ENCODE data around the gene ELMO1. TPM values are rescaled to one million over a fixed set of nuclear protein-coding genes. Genes with fewer than 3 reads are reported as not detected.

Gene ELMO1
- polyA plus RNA-seq, 1 donor (not counting 4 experiments of a cell fraction or from before 2014, with no cell fraction given): not detected

DNA sequence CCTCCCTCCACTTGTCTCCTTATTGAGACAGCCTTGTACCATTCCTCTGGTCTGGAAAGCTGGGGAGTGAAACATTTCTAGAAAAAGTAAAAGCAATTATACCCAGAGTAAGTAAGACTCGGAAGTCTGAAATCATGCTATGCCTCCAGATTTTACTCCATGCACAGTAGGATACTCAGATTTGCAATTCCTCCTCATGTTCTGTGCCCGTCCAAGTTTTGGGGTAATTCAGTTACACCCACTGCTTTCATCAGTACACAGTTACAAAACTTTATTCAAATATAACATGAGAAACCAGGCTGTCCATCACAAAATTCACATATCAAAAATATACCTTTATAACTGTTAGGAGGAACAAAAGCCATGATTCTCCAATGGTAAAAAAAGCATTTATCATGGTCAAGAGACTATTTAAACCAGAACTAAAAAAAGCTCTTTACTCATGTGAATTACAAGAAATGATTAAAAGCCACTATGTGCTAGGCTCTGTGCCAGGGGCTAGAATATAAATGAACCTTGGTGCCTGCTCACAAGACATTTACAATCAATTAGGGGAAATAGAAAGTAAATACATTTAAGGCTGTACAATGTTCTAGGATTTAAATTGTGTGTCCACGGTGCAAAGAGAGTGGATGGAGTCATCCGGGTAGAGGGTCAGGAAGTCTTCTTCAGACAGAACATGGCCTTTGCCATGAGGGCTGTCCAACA lies 320.2 kb downstream of the ELMO1 start:
- Histone ChIP-seq H3K4me3 (ENCODE audit: control insufficient read depth in 2 of 3, extremely low read depth in 1 of 3, insufficient read depth in 2 of 3, low read depth in 1 of 3, low read length in 3 of 3) (no peak overlapping the region), H4K20me1 (ENCODE audit: control insufficient read depth, extremely low read depth, insufficient read depth, low read length) (no peaks in the 10 kb centered on the region), H3K27ac (ENCODE audit: control insufficient read depth, insufficient read depth, low read length) (no peak overlapping the region), H3K9ac (ENCODE audit: control insufficient read depth, extremely low read depth, insufficient read depth, low read length) (no peak overlapping the region), H2AFZ (ENCODE audit: control insufficient read depth, low read length) (no peak overlapping the region), H3K4me2 (ENCODE audit: control insufficient read depth, extremely low read depth, insufficient read depth, low read depth, low read length) (no peak overlapping the region), H3K36me3 (ENCODE audit: control insufficient read depth in 2 of 2, extremely low read depth in 1 of 2, insufficient read depth in 2 of 2, low read length in 2 of 2) (no peaks in the 10 kb centered on the region), H3K27me3 (ENCODE audit: control insufficient read depth, extremely low read depth, insufficient read depth, low read length) (no peaks in the 10 kb centered on the region), H3K4me1 (ENCODE audit: control insufficient read depth, extremely low read depth, insufficient read depth, low read length) (no peaks in the 10 kb centered on the region), H3K9me3 (ENCODE audit: control insufficient read depth, low read depth, low read length) (no peaks in the 10 kb centered on the region), H3K79me2 (ENCODE audit: control insufficient read depth, insufficient read depth, low read length) (no peaks in the 10 kb centered on the region), H3K9me1 (ENCODE audit: control insufficient read depth, extremely low read depth, insufficient read depth, low read length) (no peaks in the 10 kb centered on the region)
- dilution Hi-C loops (cut with MboI; ENCODE audit: extremely low pct_ligation_motif_present, low sequenced_read_pairs): no loop called here
- no peak for DNase-seq (ENCODE audit: low read depth, low spot score)
- TF ChIP-seq, protein P1, sequence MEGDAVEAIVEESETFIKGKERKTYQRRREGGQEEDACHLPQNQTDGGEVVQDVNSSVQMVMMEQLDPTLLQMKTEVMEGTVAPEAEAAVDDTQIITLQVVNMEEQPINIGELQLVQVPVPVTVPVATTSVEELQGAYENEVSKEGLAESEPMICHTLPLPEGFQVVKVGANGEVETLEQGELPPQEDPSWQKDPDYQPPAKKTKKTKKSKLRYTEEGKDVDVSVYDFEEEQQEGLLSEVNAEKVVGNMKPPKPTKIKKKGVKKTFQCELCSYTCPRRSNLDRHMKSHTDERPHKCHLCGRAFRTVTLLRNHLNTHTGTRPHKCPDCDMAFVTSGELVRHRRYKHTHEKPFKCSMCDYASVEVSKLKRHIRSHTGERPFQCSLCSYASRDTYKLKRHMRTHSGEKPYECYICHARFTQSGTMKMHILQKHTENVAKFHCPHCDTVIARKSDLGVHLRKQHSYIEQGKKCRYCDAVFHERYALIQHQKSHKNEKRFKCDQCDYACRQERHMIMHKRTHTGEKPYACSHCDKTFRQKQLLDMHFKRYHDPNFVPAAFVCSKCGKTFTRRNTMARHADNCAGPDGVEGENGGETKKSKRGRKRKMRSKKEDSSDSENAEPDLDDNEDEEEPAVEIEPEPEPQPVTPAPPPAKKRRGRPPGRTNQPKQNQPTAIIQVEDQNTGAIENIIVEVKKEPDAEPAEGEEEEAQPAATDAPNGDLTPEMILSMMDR (optimal IDR thresholded peaks at IDR 0.05 in 1 of 3, IDR thresholded peaks at IDR 0.05 in 1 of 3, conservative IDR thresholded peaks at IDR 0.05 in 1 of 3; ENCODE audit: extremely low read depth in 1 of 3, insufficient read depth in 2 of 3, low read length in 3 of 3): no peak
- no peak for TF ChIP-seq EZH2 (IDR thresholded peaks at IDR 0.05; ENCODE audit: low read length)
- no peak for FAIRE-seq

GRCh38 chr7:37119296-37119860 lies 329.3 kb downstream of the ELMO1 start:
- no peaks in the 10 kb centered on the region for H3K36me3 ChIP-seq (ENCODE audit: control insufficient read depth in 2 of 2, extremely low read depth in 1 of 2, insufficient read depth in 2 of 2, low read length in 2 of 2)
- TF ChIP-seq, protein P1 (optimal IDR thresholded peaks at IDR 0.05 in 1 of 3, IDR thresholded peaks at IDR 0.05 in 1 of 3, conservative IDR thresholded peaks at IDR 0.05 in 1 of 3; ENCODE audit: extremely low read depth in 1 of 3, insufficient read depth in 2 of 3, low read length in 3 of 3): no peak
- TF ChIP-seq EZH2 (IDR thresholded peaks at IDR 0.05; ENCODE audit: low read length): no peak
- no peak overlapping the region for H3K9ac ChIP-seq (ENCODE audit: control insufficient read depth, extremely low read depth, insufficient read depth, low read length)
- no peaks in the 10 kb centered on the region for H3K27me3 ChIP-seq (ENCODE audit: control insufficient read depth, extremely low read depth, insufficient read depth, low read length)
- DNase-seq (ENCODE audit: low read depth, low spot score): no peak
- dilution Hi-C loops (cut with MboI; ENCODE audit: extremely low pct_ligation_motif_present, low sequenced_read_pairs): no loop called here
- no peaks in the 10 kb centered on the region for H3K9me1 ChIP-seq (ENCODE audit: control insufficient read depth, extremely low read depth, insufficient read depth, low read length)
- H3K9me3 ChIP-seq (ENCODE audit: control insufficient read depth, low read depth, low read length): no peaks in the 10 kb centered on the region
- H3K4me3 ChIP-seq (ENCODE audit: control insufficient read depth in 2 of 3, extremely low read depth in 1 of 3, insufficient read depth in 2 of 3, low read depth in 1 of 3, low read length in 3 of 3): no peak overlapping the region
- no peak for FAIRE-seq
- H3K27ac ChIP-seq (ENCODE audit: control insufficient read depth, insufficient read depth, low read length): no peak overlapping the region
- H3K4me1 ChIP-seq (ENCODE audit: control insufficient read depth, extremely low read depth, insufficient read depth, low read length): no peaks in the 10 kb centered on the region
- H2AFZ ChIP-seq (ENCODE audit: control insufficient read depth, low read length): no peak overlapping the region
- H3K4me2 ChIP-seq (ENCODE audit: control insufficient read depth, extremely low read depth, insufficient read depth, low read depth, low read length): no peak overlapping the region
- no peaks in the 10 kb centered on the region for H3K79me2 ChIP-seq (ENCODE audit: control insufficient read depth, insufficient read depth, low read length)
- H4K20me1 ChIP-seq (ENCODE audit: control insufficient read depth, extremely low read depth, insufficient read depth, low read length): no peaks in the 10 kb centered on the region

All from keratinocyte (primary cell).